Measurements from ENCODE around the gene CDH6. TPM values are rescaled to one million over a fixed set of nuclear protein-coding genes. Genes with fewer than 3 reads are reported as not detected.

The CDH6 gene
- total and polyA plus RNA-seq, 4 experiments from 2014 or later: not detected

- H3K4me3 ChIP-seq (ENCODE audit: low read length in 2 of 2): no peak overlapping the region
- ChIA-PET POLR2A (ENCODE audit: partially characterized antibody) (no interaction called here), CTCF (ENCODE audit: partially characterized antibody) (no interaction called here)
- no peaks in the 10 kb centered on the region for H3K27me3 ChIP-seq (ENCODE audit: insufficient read depth, low read length)
- Mint-ChIP-seq H3K27me3 (no peaks in the 10 kb centered on the region), H3K36me3 (no peaks in the 10 kb centered on the region), H3K4me1 (no peaks in the 10 kb centered on the region), H3K27ac (no peak overlapping the region), H3K9me3 (no peaks in the 10 kb centered on the region), H3K4me3 (no peak overlapping the region)
- no peaks in the 10 kb centered on the region for H3K9me3 ChIP-seq (ENCODE audit: control insufficient read depth in 1 of 2, low read length in 2 of 2)
- H3K27ac ChIP-seq (ENCODE audit: low read depth, low read length): no peak overlapping the region
- no peaks in the 10 kb centered on the region for H3K4me1 ChIP-seq (ENCODE audit: insufficient read depth, low read length)
- intact Hi-C loops (cut with micrococcal nuclease): no loop called here
- H3K36me3 ChIP-seq (ENCODE audit: insufficient read depth, low read length): no peaks in the 10 kb centered on the region
- no peak for DNase-seq
Measured at GRCh38 chr5:31334061-31334860, 140.8 kb downstream of the CDH6 start.

- Mint-ChIP-seq H3K36me3 (no peaks in the 10 kb centered on the region), H3K9me3 (no peaks in the 10 kb centered on the region), H3K27ac (no peak overlapping the region), H3K4me3 (no peak overlapping the region), H3K27me3 (no peaks in the 10 kb centered on the region), H3K4me1 (no peaks in the 10 kb centered on the region)
- Histone ChIP-seq H3K27ac (ENCODE audit: low read depth, low read length) (no peak overlapping the region), H3K4me1 (ENCODE audit: insufficient read depth, low read length) (no peaks in the 10 kb centered on the region), H3K27me3 (ENCODE audit: insufficient read depth, low read length) (no peaks in the 10 kb centered on the region), H3K9me3 (ENCODE audit: control insufficient read depth in 1 of 2, low read length in 2 of 2) (no peaks in the 10 kb centered on the region), H3K4me3 (ENCODE audit: low read length in 2 of 2) (no peak overlapping the region), H3K36me3 (ENCODE audit: insufficient read depth, low read length) (no peaks in the 10 kb centered on the region)
- ChIA-PET CTCF (ENCODE audit: partially characterized antibody) (no interaction called here), POLR2A (ENCODE audit: partially characterized antibody) (no interaction called here)
- no peak for DNase-seq
- intact Hi-C loops (cut with micrococcal nuclease): no loop called here
Measured at GRCh38 chr5:31335456-31335855, 142.0 kb downstream of the CDH6 start.

GRCh38 chr5:31343946-31344345 is 150.5 kb downstream of the CDH6 start:
- ChIA-PET POLR2A (ENCODE audit: partially characterized antibody) (no interaction called here), CTCF (ENCODE audit: partially characterized antibody) (no interaction called here)
- no peaks in the 10 kb centered on the region for H3K4me1 ChIP-seq (ENCODE audit: insufficient read depth, low read length)

GRCh38 chr5:31346896-31347551 is 153.5 kb downstream of the CDH6 start:
- no peaks in the 10 kb centered on the region for H3K4me1 Mint-ChIP-seq
- no peaks in the 10 kb centered on the region for H3K9me3 ChIP-seq (ENCODE audit: control insufficient read depth in 1 of 2, low read length in 2 of 2)
- ChIA-PET CTCF (ENCODE audit: partially characterized antibody) (no interaction called here), POLR2A (ENCODE audit: partially characterized antibody) (no interaction called here)
- peaks cover 0 to 2% (median 0%) of the 10 kb centered on the region in 8 donors for H3K9me3 Mint-ChIP-seq
- no peak for DNase-seq
- no peaks in the 10 kb centered on the region for H3K27me3 ChIP-seq (ENCODE audit: insufficient read depth, low read length)
- H3K36me3 ChIP-seq (ENCODE audit: insufficient read depth, low read length): no peaks in the 10 kb centered on the region
- H3K4me1 ChIP-seq (ENCODE audit: insufficient read depth, low read length): no peaks in the 10 kb centered on the region
- H3K27ac Mint-ChIP-seq: no peak overlapping the region
- H3K36me3 Mint-ChIP-seq: no peaks in the 10 kb centered on the region
- no peak overlapping the region for H3K4me3 Mint-ChIP-seq
- intact Hi-C loops (cut with micrococcal nuclease): no loop called here
- H3K27me3 Mint-ChIP-seq: peaks cover 3 to 6% of the 10 kb centered on the region in 2 donors
- no peak overlapping the region for H3K4me3 ChIP-seq (ENCODE audit: low read length in 2 of 2)
- no peak overlapping the region for H3K27ac ChIP-seq (ENCODE audit: low read depth, low read length)

More at GRCh38 chr5:31343946-31344345, 150.5 kb downstream of the CDH6 start:
- no peak for DNase-seq
- Mint-ChIP-seq H3K4me3 (no peak overlapping the region), H3K4me1 (no peaks in the 10 kb centered on the region), H3K27ac (no peak overlapping the region), H3K9me3 (no peaks in the 10 kb centered on the region), H3K27me3 (peaks cover 0 to 3% of the 10 kb centered on the region in 2 donors), H3K36me3 (no peaks in the 10 kb centered on the region)
- Histone ChIP-seq H3K9me3 (ENCODE audit: control insufficient read depth in 1 of 2, low read length in 2 of 2) (no peaks in the 10 kb centered on the region), H3K4me3 (ENCODE audit: low read length in 2 of 2) (no peak overlapping the region), H3K36me3 (ENCODE audit: insufficient read depth, low read length) (no peaks in the 10 kb centered on the region), H3K27me3 (ENCODE audit: insufficient read depth, low read length) (no peaks in the 10 kb centered on the region), H3K27ac (ENCODE audit: low read depth, low read length) (no peak overlapping the region)
- intact Hi-C loops (cut with micrococcal nuclease): no loop called here

- Mint-ChIP-seq H3K36me3 (no peaks in the 10 kb centered on the region), H3K9me3 (peaks cover 0 to 2% (median 0%) of the 10 kb centered on the region in 8 donors), H3K27ac (no peak overlapping the region), H3K4me1 (no peaks in the 10 kb centered on the region), H3K4me3 (no peak overlapping the region), H3K27me3 (peaks cover 5 to 10% of the 10 kb centered on the region in 2 donors)
- Histone ChIP-seq H3K4me1 (ENCODE audit: insufficient read depth, low read length) (no peaks in the 10 kb centered on the region), H3K9me3 (ENCODE audit: control insufficient read depth in 1 of 2, low read length in 2 of 2) (no peaks in the 10 kb centered on the region), H3K27me3 (ENCODE audit: insufficient read depth, low read length) (no peaks in the 10 kb centered on the region), H3K36me3 (ENCODE audit: insufficient read depth, low read length) (no peaks in the 10 kb centered on the region), H3K4me3 (ENCODE audit: low read length in 2 of 2) (no peak overlapping the region), H3K27ac (ENCODE audit: low read depth, low read length) (no peak overlapping the region)
- no peak for DNase-seq
- POLR2A ChIA-PET (ENCODE audit: partially characterized antibody): no interaction called here
- CTCF ChIA-PET (ENCODE audit: partially characterized antibody): no interaction called here
- intact Hi-C loops (cut with micrococcal nuclease): no loop called here
Measured at GRCh38 chr5:31347552-31347905, 154.0 kb downstream of the CDH6 start.

- POLR2A ChIA-PET (ENCODE audit: partially characterized antibody): no interaction called here
- Mint-ChIP-seq H3K27me3 (peaks cover 7 to 10% of the 10 kb centered on the region in 2 donors), H3K9me3 (peaks cover 0 to 2% (median 0%) of the 10 kb centered on the region in 8 donors), H3K36me3 (no peaks in the 10 kb centered on the region), H3K4me3 (no peak overlapping the region), H3K4me1 (no peaks in the 10 kb centered on the region), H3K27ac (no peak overlapping the region)
- H3K4me3 ChIP-seq (ENCODE audit: low read length in 2 of 2): no peak overlapping the region
- H3K27me3 ChIP-seq (ENCODE audit: insufficient read depth, low read length): no peaks in the 10 kb centered on the region
- CTCF ChIA-PET (ENCODE audit: partially characterized antibody): no interaction called here
- H3K4me1 ChIP-seq (ENCODE audit: insufficient read depth, low read length): no peaks in the 10 kb centered on the region
- no peaks in the 10 kb centered on the region for H3K36me3 ChIP-seq (ENCODE audit: insufficient read depth, low read length)
- no peaks in the 10 kb centered on the region for H3K9me3 ChIP-seq (ENCODE audit: control insufficient read depth in 1 of 2, low read length in 2 of 2)
- no peak for DNase-seq
- no peak overlapping the region for H3K27ac ChIP-seq (ENCODE audit: low read depth, low read length)
- intact Hi-C loops (cut with micrococcal nuclease): loop anchor here (10.0 kb wide), 1 partner anchor 484 kb away; no protein-coding TSS in a partner anchor
Measured at GRCh38 chr5:31350395-31350794, 156.9 kb downstream of the CDH6 start.

GRCh38 chr5:31355337-31355736 is 161.9 kb downstream of the CDH6 start:
- POLR2A ChIA-PET (ENCODE audit: partially characterized antibody): no interaction called here
- H3K27ac Mint-ChIP-seq: no peak overlapping the region
- intact Hi-C loops (cut with micrococcal nuclease): loop anchor here (10.0 kb wide), 1 partner anchor 479 kb away; no protein-coding TSS in a partner anchor
- CTCF ChIA-PET (ENCODE audit: partially characterized antibody): no interaction called here
- H3K36me3 ChIP-seq (ENCODE audit: insufficient read depth, low read length): no peaks in the 10 kb centered on the region
- no peaks in the 10 kb centered on the region for H3K4me1 Mint-ChIP-seq
- H3K4me1 ChIP-seq (ENCODE audit: insufficient read depth, low read length): no peaks in the 10 kb centered on the region
- H3K36me3 Mint-ChIP-seq: no peaks in the 10 kb centered on the region
- no peak overlapping the region for H3K27ac ChIP-seq (ENCODE audit: low read depth, low read length)
- peaks cover 0 to 5% (median 2%) of the 10 kb centered on the region in 8 donors for H3K9me3 Mint-ChIP-seq
- H3K27me3 ChIP-seq (ENCODE audit: insufficient read depth, low read length): no peaks in the 10 kb centered on the region
- no peak for DNase-seq
- no peaks in the 10 kb centered on the region for H3K9me3 ChIP-seq (ENCODE audit: control insufficient read depth in 1 of 2, low read length in 2 of 2)
- no peak overlapping the region for H3K4me3 Mint-ChIP-seq
- H3K27me3 Mint-ChIP-seq: peaks cover 4 to 6% of the 10 kb centered on the region in 2 donors
- H3K4me3 ChIP-seq (ENCODE audit: low read length in 2 of 2): no peak overlapping the region
